Breast epithelium (tissue), 3 donors: ENCODE data around the gene BRME1.

ENCODE experiments used
- POLR2A ChIP-seq: fragments of 450-650 bp; IDR thresholded peaks from one replicate; pipeline ENCODE4 v1.6.1; 2016; ENCODE audit warnings: antibody characterized with exemption, mild to moderate bottlenecking, moderate library complexity
- POLR2AphosphoS5 ChIP-seq, 3 donors: sonication (generic); formaldehyde crosslinking; IDR thresholded peaks; one replicate each; pipeline ENCODE4 v1.6.1; 2017; ENCODE audit warnings: antibody characterized with exemption in 3 of 3

GRCh38 chr19:13929340-13929739, 23.4 kb upstream of the BRME1 start:
- TF ChIP-seq POLR2A = no peak
- TF ChIP-seq POLR2AphosphoS5 (IDR thresholded peaks at IDR 0.05) = no peak
